Measurements from ENCODE around the gene RAP1A.

The RAP1A gene

DNA sequence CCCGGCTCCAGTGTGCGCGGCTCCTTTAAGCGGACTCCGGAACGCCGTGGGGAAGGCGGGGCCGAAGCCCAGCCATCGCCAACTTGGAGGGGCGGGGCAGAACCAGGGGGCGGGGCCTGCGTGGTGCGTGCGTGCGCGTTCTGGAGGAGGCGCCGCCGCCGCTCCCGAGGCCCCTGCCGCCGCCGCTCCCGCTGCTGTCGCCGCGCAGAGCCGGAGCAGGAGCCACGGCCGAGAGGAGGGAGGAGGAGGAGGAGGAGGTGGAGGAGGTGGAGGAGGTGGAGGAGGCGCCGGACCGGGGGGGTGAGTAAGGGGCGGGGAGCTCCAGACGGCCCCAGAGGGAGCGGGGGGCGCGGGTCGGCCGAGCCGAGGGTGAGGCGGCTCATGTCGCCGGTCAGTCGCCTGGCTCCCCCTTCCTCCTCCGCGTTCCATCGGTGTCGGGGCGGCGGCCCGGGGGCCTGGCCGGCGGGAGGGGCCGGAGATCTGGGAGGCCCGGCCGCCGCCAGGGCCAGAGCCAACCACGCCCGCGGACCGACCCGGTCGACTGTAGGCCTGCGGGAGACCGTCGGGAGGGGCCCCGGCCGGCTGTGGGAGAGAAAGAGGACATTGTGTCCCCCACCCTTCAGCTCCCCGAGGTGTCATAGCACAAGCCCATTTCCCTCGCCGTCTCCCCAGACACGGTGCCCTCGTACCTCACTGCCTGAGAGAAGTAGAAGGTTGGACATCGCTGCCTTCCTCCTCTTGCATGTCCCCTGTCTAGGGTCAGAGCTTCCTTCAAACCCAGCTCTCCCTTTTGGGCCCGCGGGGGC lies at the start of gene RAP1A:
Gene RAP1A (plus strand): TSS at position 155 of the 806 bp plus-strand sequence. CDS start 71,572 bp downstream, outside the sequence.
- peak; percentile 85 to 97 (median 94) for DNase-seq (ENCODE audit: low read depth in 4 of 4, low spot score in 1 of 4)

DNA sequence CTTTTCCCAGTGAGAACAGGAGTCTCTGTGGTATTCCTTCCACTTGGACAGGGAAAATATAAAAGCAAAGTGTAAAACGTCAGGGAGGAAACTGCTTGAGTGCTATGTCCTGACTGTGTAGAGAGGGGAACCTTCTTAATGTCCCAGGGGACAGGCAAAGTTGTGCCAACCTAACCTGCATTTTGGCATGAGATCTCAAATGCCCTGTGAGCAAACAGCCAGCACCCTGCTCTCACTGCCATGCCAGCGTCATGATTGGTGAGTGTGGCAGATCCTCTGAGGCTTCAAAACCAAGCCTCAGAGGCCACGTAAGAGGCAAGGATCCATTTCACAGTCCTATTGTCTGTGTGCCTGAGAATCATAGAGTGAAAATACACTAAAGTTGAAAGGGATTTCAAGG lies 49.7 kb upstream of the RAP1A start:
- DNase-seq (ENCODE audit: low read depth in 4 of 4, low spot score in 1 of 4), result no peak

DNA sequence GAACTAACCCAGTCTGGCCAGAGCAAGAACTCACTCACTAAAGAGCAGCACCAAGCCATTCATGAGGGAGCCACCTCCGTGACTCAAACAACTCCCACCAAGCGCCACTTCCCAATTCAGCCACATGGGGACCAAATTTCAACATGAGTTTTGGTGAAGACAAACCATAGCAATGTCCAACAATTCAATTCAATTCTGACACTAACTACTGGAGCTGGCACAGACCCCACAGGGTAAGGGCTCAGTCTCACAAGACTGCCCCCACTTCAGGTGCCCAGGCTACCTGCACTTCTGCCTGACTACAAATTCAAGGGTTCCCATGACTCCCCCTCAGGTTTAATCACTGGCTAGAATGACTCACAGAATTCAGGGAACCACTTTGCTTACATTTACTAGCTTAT lies 48.8 kb upstream of the RAP1A start:
- DNase-seq (ENCODE audit: low read depth in 4 of 4, low spot score in 1 of 4), result peak in 1 of 4 experiments; percentile 6

DNA sequence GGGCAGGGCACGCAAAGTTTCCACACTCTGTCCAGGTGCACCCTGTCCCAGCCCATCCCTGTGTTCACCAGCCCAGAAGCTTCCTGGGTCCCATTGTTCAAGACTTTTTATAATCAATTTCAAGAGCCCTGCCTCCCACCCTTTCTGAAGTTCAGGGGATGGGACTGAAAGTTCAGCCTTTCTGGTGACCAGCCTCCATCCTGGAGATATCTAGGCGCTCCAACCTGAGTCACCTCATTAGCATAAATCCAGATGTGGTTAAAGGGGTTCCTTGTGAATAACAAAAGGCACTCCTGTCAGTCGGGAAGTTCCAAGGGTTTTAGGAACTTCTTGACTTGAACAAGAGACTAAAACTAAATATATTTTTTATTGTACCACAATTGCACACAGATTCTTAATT lies 48.4 kb upstream of the RAP1A start:
- DNase-seq (ENCODE audit: low read depth in 4 of 4, low spot score in 1 of 4), result no peak

DNA sequence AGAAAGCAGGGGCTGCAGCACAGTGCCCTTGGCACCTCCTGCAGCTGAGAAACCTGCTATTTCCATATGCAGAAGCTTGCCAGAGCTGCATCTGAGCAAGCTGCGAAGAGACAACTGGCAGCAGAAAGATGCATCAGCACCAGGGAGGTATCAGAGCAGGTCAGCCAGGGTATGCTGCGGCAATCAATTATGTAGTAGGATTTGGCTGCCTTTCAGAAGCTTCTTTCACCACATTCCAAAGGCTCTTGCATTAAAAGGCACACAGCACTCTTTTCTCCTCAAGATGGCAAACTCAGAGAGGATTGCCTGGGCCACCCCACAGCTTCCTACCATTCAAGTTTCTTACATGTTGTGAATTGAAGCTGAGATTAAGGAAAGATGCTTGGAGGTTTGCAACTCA lies 47.6 kb upstream of the RAP1A start:
- no peak for DNase-seq (ENCODE audit: low read depth in 4 of 4, low spot score in 1 of 4)

DNA sequence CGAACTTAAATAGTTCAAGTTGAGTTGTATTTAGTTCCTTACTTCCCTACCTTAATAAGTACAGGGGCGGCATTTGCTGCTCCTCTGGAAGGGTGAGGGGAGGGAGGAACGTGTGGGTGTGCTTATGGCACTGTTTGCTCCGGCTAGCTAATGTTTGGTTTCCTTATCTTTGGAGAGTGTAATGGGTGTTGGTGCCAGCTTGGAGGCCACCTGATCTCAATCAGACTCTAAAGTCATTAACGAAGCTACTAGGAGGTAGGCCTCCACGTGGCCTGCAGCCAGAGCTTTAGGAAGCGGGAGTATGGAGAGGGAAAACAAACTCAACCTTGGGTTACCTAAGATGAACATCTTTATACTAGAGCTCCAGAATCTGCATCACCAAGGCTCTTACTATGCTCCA lies 43.0 kb upstream of the RAP1A start:
- DNase-seq (ENCODE audit: low read depth in 4 of 4, low spot score in 1 of 4), result no peak

DNA sequence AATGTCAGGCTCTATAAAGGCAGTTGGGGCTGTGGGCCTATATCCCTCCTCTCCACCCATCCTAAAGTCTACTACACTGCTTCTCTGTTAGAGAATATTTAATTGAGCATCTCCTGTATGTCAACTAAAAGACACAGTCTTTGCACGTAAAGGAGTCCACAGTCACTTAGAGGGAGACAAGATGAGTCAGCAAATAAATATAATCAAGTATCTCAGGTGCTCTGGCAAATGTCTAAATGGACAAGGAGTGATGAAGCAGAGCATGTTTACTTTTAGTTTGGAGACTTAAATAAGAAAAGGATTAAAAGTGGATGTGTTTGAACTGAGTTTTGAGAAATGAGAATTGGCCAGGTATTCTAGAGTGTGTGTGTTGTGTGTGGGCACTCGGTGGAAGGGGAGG lies 41.8 kb upstream of the RAP1A start:
- DNase-seq (ENCODE audit: low read depth in 4 of 4, low spot score in 1 of 4), result no peak

DNA sequence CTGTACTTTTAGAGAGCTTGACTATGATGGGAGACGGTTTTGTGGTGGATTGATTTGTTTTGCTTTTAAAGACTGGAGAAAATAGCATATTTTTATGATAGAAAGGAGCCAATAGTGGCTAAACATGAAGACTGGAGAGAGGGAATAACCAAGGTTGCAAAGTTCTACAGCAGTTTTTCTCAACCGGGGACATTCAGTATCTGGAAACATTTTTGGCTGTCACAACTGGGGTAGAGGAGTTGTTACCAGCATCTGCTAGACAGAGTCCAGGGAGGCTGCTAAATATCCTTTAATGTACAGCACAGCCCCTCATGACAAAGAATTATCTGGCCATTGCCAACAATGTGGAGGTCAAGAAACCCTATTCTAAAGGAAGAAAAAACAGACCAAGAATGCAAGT lies 38.4 kb upstream of the RAP1A start:
- no peak for DNase-seq (ENCODE audit: low read depth in 4 of 4, low spot score in 1 of 4)

DNA sequence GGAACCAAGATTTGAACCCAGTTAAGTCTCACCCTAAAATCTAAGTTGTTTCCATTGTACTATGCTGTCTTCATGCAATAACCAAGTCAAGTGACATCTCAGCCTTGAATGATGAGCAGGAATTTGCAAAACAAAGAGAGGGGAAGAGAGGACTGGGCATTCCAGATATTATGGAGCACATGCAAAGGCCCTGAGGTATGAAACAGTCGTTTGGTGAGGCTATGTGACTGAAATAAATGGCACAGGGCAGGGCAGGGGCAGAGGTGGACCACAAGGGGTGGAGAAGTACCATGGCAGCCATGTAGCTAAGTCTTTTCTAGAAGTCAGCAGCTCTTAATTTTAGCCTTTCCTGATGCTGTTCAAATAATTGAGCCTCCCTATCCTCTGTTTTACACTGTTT lies 37.6 kb upstream of the RAP1A start:
- no peak for DNase-seq (ENCODE audit: low read depth in 4 of 4, low spot score in 1 of 4)

DNA sequence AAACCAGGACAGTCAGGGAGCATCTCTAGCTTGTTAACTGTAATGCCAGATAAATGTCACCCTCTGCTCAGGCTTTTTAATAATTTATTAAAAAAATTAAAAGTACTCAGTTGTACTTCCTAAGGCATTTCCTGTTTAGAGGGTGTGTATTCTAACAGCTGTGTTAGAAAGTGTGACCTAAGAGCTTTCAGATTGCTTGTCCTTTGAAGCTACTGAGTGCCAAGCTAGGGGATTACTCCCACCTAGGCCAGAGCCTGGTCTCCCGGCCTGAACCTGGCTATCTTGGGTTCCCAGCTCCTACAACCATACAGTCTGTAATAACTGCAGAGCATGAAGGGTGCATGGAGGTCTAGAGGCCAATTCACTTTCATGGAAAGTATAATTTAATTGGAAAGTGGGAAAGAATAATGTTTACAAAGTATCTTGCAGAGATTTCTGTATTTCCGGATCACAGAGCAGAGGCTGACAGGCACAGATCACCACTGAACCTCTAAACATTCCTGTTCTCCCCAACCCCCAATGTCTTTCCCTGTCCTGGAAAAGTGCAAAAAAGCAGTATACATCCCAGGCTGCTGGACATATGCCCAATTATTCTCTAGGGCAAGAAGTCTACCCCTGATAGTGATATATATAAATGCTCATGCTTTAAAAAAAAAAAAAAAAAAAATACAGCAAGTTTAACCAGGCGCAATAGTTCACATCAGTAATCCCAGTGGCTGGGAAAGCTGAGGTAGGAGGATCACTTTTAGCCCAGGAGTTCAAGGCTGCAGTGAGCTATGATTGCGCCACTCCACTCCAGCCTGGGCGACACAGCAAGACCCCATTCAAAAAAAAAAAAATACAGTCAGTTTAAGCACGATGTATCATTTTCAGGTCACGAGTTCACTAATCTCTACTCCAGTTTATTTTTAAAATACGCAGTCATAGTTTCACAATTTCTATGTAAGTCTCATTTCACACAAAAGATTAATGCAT lies 36.7 kb upstream of the RAP1A start:
- DNase-seq (ENCODE audit: low read depth in 4 of 4, low spot score in 1 of 4), result no peak

DNA sequence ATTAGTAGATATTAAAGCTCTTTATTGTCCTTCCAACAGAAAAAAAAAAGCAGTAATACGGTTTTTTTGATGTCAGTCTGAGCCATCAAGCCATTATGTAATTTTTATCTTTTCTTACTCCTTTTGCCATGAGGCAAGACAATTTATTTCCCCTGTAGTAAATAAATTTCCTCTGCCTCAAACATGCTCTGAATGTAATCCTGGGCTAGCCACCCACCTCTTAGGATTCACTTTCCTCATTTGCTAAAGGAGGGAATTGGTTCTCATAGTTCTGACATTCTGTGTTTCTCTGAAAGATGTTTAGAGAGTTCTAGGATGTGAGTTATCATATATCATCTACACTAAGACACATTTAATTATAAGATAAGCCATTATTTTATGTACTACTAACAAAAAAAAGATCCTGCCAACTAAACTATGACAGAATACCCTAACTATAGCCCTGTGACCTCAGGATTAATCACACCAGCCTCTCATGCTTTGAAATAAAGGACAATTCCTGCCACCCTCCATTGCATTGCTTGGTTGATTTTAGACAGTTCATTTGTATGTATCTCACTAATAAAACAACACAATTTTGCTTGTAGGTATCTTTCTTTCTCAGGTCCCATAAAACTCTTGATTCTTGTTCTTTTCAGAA lies 34.0 kb upstream of the RAP1A start:
- DNase-seq (ENCODE audit: low read depth in 4 of 4, low spot score in 1 of 4), result no peak

DNA sequence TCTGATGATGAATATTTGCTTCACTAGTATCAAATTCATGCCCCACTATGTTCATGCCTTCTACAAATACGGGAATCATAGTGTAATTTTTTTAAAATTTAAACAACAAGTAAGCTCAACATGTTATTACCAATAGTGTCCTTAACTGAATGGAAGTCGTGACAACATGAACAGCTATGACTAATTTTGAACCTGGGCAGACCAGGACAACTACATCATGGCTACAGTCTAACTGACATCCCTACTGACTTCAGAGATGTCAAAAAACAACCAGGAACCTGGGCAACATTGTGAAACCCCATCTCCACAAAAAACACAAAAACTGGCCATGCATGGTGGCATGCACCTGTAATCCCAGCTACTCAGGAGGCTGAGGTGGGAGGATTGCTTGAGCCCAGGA lies 33.5 kb upstream of the RAP1A start:
- no peak for DNase-seq (ENCODE audit: low read depth in 4 of 4, low spot score in 1 of 4)

DNA sequence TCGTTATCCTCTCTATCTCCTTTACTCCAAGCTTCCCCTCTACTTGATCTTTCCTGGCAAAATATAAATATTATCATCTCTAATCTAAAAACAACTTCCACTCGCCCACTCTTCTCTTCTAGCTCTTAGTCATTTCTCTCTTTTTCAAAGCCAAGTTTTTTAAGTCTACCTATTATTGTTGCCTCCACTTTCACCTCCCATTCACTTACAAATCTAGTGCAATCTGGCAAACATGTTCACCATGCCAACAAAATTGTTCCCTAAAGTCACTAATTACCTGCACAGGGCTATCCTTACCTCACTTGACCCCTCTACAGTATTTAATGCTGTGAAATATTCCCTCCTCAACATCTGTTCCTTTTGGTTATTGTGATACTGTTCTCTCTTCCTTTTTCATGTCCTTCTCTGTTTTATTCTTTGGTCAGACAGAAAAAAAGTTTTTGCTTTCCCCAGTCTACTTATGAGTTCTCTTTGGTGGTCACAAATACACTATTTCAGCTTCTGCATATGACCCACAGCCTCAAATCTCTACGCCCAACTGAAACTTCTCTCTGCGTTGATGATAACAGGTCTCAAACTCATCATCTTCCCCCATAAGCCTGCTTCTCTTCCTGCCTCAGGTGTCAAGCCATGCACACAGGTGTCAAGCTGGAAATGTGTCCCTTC lies 31.9 kb upstream of the RAP1A start:
- DNase-seq (ENCODE audit: low read depth in 4 of 4, low spot score in 1 of 4), result no peak

DNA sequence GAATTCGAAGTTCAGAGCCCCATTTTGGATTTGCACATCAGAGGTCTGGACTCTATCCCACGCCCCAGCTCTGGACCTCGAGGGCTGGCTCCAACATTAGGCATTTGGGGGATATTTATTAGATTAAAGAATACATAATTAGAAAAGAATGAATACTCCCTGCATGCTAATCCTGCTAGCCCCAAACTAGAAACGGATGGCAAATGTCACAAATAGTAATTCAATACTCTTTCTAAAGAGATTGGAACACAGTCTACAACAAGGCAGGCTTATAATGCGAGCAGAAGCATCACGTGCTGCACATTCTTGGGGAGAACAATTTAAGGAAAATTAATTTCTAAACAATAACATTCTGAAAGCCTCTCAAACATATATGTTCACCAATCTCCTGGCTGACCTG lies 27.7 kb upstream of the RAP1A start:
- no peak for DNase-seq (ENCODE audit: low read depth in 4 of 4, low spot score in 1 of 4)

DNA sequence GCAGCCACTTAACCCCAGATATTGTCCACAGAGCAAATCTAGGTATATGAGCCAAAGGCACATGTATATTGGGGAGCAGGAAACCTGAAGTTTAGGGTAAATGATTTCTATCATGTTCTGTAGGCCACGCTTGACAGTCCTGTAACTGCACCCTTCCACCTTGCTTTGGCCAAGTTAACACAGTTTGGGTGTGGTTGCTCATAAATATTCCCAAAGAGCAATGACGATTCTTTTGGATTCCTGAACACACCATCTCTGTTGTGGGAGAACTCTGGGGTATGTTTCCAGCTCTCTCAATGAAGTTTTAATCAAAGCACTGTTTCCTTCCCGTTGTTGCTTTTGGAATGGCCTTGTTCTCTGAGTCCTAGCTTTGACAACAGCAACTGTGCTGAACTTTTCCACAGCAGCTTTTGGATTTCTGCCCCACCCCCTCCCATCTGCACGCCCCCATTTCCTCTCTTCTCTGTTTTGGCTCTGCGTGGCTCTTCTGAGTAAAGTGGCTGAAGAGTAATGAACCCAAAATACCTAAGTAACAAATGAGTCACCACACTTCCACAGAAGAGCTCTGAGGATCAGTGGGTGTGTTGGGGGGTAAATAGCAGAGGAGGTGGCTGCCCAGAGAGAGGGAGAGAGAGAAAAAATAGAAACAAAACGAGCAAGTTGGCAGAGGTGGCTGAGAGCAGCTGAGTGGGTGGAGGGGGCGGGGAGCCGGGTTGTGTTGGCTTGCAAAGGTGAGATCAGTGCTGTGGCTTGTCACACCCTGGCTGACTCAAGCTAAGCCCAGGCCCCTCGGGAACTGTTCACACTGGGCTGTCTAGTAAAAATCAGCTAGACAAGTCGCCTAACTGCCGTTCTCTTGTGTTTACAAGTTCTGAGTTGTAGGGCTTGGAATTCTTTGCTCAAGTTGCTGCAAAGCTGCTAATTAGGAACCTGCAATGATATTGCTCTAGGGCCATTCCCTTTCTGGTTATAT lies 26.9 kb upstream of the RAP1A start:
- DNase-seq (ENCODE audit: low read depth in 4 of 4, low spot score in 1 of 4), result peak; percentile 83 to 95 (median 86)

DNA sequence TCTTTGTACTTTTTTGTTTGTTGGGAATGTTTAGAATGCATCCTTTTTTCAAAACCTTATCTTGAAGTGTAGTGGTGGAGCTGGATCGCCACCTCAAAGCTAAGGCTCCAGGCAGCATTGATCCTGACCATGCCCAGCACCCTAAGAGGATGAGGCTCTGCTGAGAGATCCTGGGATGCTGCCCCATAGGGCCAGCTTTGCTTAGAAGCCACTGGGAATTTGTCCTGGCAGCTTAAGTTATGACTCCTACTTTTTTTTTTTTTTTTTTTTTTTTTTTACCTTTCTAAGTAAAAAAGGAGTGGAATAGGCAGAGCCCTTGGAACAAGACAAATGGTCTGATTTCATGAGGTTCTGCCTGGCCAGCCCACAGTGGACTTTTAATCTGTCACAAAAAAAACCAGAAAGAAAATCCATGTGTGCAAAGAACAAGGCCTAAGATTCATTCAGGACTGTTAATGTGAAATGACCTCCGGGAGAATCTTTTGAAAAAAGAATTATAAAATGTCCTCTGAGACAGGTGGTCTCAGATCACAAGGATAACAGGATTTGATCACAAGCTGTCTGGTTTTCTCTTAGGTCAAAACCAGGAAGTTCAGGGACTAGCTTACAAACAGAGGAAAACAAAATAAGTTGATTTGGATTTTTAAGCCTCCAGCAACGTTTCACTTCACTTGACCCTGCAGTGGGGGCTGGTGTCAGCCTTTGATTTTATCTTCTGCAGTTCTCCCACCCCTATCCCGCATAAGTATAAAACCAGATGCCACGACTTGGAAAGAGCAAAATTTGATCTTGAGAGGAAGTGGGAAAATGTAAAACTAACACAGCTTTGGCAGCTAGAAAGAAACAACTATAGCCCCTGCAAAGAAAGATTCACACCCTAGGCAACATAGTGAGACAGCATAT lies 25.9 kb upstream of the RAP1A start:
- DNase-seq (ENCODE audit: low read depth in 4 of 4, low spot score in 1 of 4), result no peak

DNA sequence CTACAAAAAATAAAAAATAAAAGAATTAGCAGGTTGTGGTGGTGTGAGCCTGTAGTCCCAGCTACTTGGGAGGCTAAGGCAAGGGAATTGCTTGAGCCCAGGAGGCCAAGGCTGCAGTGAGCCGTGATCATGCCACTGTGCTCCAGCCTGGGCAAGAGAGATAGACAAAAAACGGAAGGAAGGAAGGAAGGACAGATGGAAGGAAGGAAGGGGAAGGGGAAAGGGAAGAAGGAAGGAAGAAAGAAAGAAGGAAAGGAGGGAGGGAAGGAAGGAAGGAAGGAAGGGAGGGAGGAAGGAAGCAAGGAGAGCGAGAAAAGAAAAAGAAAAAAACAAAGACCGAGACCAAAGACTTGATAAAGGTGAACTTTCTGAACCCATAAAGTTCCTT lies 25.3 kb upstream of the RAP1A start:
- no peak for DNase-seq (ENCODE audit: low read depth in 4 of 4, low spot score in 1 of 4)

DNA sequence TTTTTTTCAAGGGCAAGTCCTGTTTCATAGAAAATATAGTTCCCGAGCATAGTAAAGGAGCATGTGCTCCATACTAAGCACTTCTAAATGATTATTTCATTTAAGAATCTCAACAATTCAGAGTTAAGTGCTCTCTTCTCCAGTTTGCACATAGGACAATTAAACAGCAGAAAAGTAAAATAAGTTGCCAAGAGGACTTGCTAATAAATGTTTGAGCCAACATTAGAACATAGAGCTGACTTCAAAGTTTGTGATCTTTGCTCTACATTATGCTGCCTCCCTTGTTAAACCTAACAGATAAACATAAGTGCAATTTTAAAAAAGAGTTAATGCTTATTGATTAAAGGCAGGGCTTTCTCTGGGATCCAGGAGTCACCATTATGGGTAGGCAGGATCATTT lies 23.8 kb upstream of the RAP1A start:
- DNase-seq (ENCODE audit: low read depth in 4 of 4, low spot score in 1 of 4), result no peak

DNA sequence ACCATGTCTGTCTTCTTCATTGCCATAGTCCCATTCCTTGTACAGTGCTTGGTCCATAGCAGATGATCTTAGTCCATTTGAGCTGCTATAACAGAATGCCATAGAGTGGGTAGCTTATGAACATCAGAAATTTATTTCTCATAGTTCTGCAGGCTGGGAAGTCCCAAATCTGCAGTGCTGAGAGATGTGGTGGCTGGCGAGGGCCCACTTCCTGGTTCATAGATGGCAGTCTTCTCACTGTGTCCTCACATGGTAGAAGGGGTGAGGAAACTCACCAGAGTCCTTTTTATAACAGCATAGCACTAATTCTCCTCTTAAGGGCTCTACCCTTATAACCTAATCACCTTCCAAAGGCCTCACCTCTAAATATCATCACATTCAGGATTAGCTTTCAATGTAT lies 23.1 kb upstream of the RAP1A start:
- peak in 1 of 4 experiments; percentile 44 for DNase-seq (ENCODE audit: low read depth in 4 of 4, low spot score in 1 of 4)
